Neural cell (in vitro differentiated cells): ENCODE results near the gene RNF223. TPM values are rescaled to one million over a fixed set of nuclear protein-coding genes. Genes with fewer than 3 reads are reported as not detected.

Experiments
- H2AFZ ChIP-seq: fragments of 200-600, 300-800 bp; sonication (generic), shearing (Covaris generic); 2 replicates; pipeline ENCODE4 v1.6.0; 2014; ENCODE audit warnings: low read depth, mild to moderate bottlenecking, antibody characterized with exemption, low read length, moderate library complexity
- H3F3A ChIP-seq: fragments of 200-600 bp; shearing (Covaris generic); 2 replicates; pipeline ENCODE4 v1.6.1; 2016; ENCODE audit warnings: mild to moderate bottlenecking, moderate library complexity, mixed read lengths, antibody characterized with exemption, low read length; ENCODE audit not compliant: insufficient read depth, poor library complexity, severe bottlenecking
- H3K27ac ChIP-seq: fragments of 200-600, 300-800 bp; sonication (generic), shearing (Covaris generic); 2 replicates; pipeline ENCODE4 v1.5.1; 2014; ENCODE audit warnings: mild to moderate bottlenecking, low read length, moderate library complexity
- H3K27me3 ChIP-seq: fragments of 300-800, 200-600 bp; sonication (generic), shearing (Covaris generic); 2 replicates; pipeline ENCODE4 v1.6.0; 2014; ENCODE audit warnings: mild to moderate bottlenecking, low read depth, low read length, moderate library complexity; ENCODE audit not compliant: insufficient read depth
- H3K36me3 ChIP-seq: fragments of 300-800, 200-600 bp; sonication (generic), shearing (Covaris generic); 2 replicates; pipeline ENCODE4 v1.5.1; 2014; ENCODE audit warnings: mild to moderate bottlenecking, antibody characterized with exemption, low read length, moderate library complexity; ENCODE audit not compliant: insufficient read depth
- H3K4me2 ChIP-seq: fragments of 300-800, 200-600 bp; sonication (generic), shearing (Covaris generic); 2 replicates; pipeline ENCODE4 v1.6.0; 2014; ENCODE audit warnings: mild to moderate bottlenecking, low read length
- H3K4me3 ChIP-seq: fragments of 300-800, 200-600 bp; sonication (generic), shearing (Covaris generic); 2 replicates; pipeline ENCODE4 v1.5.1; 2014; ENCODE audit warnings: mild to moderate bottlenecking, low read length, moderate library complexity
- H3K79me2 ChIP-seq: fragments of 200-600 bp; shearing (Covaris generic); replicated peaks from 2 replicates; pipeline ENCODE4 v1.6.0; 2014; ENCODE audit warnings: mild to moderate bottlenecking, low read length, moderate library complexity; ENCODE audit not compliant: insufficient read depth
- H3K9ac ChIP-seq: fragments of 300-800, 200-600 bp; sonication (generic), shearing (Covaris generic); 2 replicates; pipeline ENCODE4 v1.6.1; 2016; ENCODE audit warnings: mild to moderate bottlenecking, low read length, mixed read lengths
- H3K9me2 ChIP-seq: fragments of 200-600 bp; shearing (Covaris generic); 2 replicates; pipeline ENCODE4 v1.6.1; 2016; ENCODE audit warnings: mild to moderate bottlenecking, low read length, mixed read lengths; ENCODE audit not compliant: insufficient read depth
- H3K9me3 ChIP-seq: fragments of 200-600, 300-800 bp; sonication (generic), shearing (Covaris generic); 2 replicates; pipeline ENCODE4 v1.6.1; 2016; ENCODE audit warnings: mild to moderate bottlenecking, mixed run types, low read length, moderate library complexity, mixed read lengths
- H4K20me1 ChIP-seq: fragments of 200-600 bp; shearing (Covaris generic); 2 replicates; pipeline ENCODE4 v1.6.1; 2016; ENCODE audit warnings: mild to moderate bottlenecking, mixed run types; ENCODE audit not compliant: insufficient read depth
- CTCF ChIP-seq: fragments of 450-650 bp; IDR thresholded peaks from 2 replicates; pipeline ENCODE4 v1.5.1; 2014; ENCODE audit warnings: antibody characterized with exemption, mild to moderate bottlenecking, moderate library complexity; ENCODE audit not compliant: poor library complexity, severe bottlenecking
- EP300 ChIP-seq: fragments of 450-650 bp; conservative IDR thresholded peaks from 2 replicates; pipeline ENCODE4 v1.6.1; 2014; ENCODE audit warnings: antibody characterized with exemption, mild to moderate bottlenecking, moderate library complexity; ENCODE audit not compliant: poor library complexity, severe bottlenecking
- EZH2 ChIP-seq: fragments of 200-600, 300-800 bp; shearing (Covaris generic), sonication (generic); IDR thresholded peaks from 2 replicates; pipeline ENCODE4 v1.6.1; 2014; ENCODE audit warnings: antibody characterized with exemption, low read length, borderline replicate concordance, mild to moderate bottlenecking; ENCODE audit not compliant: insufficient read depth, poor library complexity, severe bottlenecking
- MXI1 ChIP-seq: fragments of 450-650 bp; conservative IDR thresholded peaks from 2 replicates; pipeline ENCODE4 v1.6.1; 2014; ENCODE audit warnings: antibody characterized with exemption, mild to moderate bottlenecking; ENCODE audit not compliant: poor library complexity, severe bottlenecking
- POLR2AphosphoS5 ChIP-seq: IDR thresholded peaks from 2 replicates; pipeline ENCODE4 v1.6.1; 2012
- RAD21 ChIP-seq: fragments of 450-650 bp; conservative IDR thresholded peaks from 2 replicates; pipeline ENCODE4 v1.6.1; 2014; ENCODE audit warnings: antibody characterized with exemption, mild to moderate bottlenecking, moderate library complexity
- REST ChIP-seq: IDR thresholded peaks from 2 replicates; pipeline ENCODE4 v1.6.1; 2012; ENCODE audit warnings: borderline replicate concordance
- SMC3 ChIP-seq: fragments of 450-650 bp; conservative IDR thresholded peaks from 2 replicates; pipeline ENCODE4 v1.6.1; 2014; ENCODE audit warnings: antibody characterized with exemption, mild to moderate bottlenecking, moderate library complexity; ENCODE audit not compliant: poor library complexity
- TAF1 ChIP-seq: IDR thresholded peaks from 2 replicates; pipeline ENCODE4 v1.6.1; 2012; ENCODE audit warnings: low read depth
- polyA plus RNA-seq: library from polyadenylated mRNA; depleted of rRNA; stranded (reverse); fragments of >200 nt; gene quantifications from 2 replicates; pipeline ENCODE4 v1.2.3, GENCODE V29; 2014

RNF223 gene
- polyA plus RNA-seq, 1 donor from 2014 or later, result not detected

- Histone ChIP-seq H3K79me2 (no peaks in the 10 kb centered on the region), H3K9ac (no peak overlapping the region), H4K20me1 (no peaks in the 10 kb centered on the region), H3K4me2 (no peak overlapping the region), H3K27me3 (no peaks in the 10 kb centered on the region), H2AFZ (no peak overlapping the region), H3K4me3 (no peak overlapping the region), H3F3A (no peaks in the 10 kb centered on the region), H3K9me2 (no peaks in the 10 kb centered on the region), H3K9me3 (no peaks in the 10 kb centered on the region), H3K27ac (no peak overlapping the region), H3K36me3 (no peaks in the 10 kb centered on the region)
- TF ChIP-seq SMC3 (no peak), RAD21 (no peak), POLR2AphosphoS5 (no peak), TAF1 (no peak), CTCF (no peak), EP300 (no peak), REST (no peak), EZH2 (no peak), MXI1 (no peak)
Measured at GRCh38 chr1:1043411-1043810, 30.7 kb downstream of the RNF223 start.

- Histone ChIP-seq H2AFZ (no peak overlapping the region), H3F3A (no peaks in the 10 kb centered on the region), H3K4me2 (no peak overlapping the region), H3K9me3 (no peaks in the 10 kb centered on the region), H3K79me2 (no peaks in the 10 kb centered on the region), H3K36me3 (no peaks in the 10 kb centered on the region), H3K27ac (no peak overlapping the region), H3K27me3 (no peaks in the 10 kb centered on the region), H3K9me2 (no peaks in the 10 kb centered on the region), H4K20me1 (no peaks in the 10 kb centered on the region), H3K4me3 (no peak overlapping the region), H3K9ac (no peak overlapping the region)
- TF ChIP-seq POLR2AphosphoS5 (no peak), EZH2 (no peak), EP300 (no peak), SMC3 (no peak), TAF1 (no peak), RAD21 (no peak), MXI1 (no peak), CTCF (no peak), REST (no peak)
Measured at GRCh38 chr1:1042835-1043234, 31.3 kb downstream of the RNF223 start.
